HG03135 (cell line): Measurements from ENCODE around the gene PRDM16.

Source experiments
- ATAC-seq: cut with Tn5 transposase; IDR thresholded peaks from one replicate; pipeline ENCODE4 v1.9.1; 2021; ENCODE audit warnings: mild to moderate bottlenecking, moderate library complexity; ENCODE audit not compliant: unreplicated experiment

Gene PRDM16

GRCh38 chr1:3363023-3363422, 294.0 kb downstream of the PRDM16 start:
- no peak for ATAC-seq

GRCh38 chr1:3363756-3364155, 294.8 kb downstream of the PRDM16 start:
- no peak for ATAC-seq

DNA sequence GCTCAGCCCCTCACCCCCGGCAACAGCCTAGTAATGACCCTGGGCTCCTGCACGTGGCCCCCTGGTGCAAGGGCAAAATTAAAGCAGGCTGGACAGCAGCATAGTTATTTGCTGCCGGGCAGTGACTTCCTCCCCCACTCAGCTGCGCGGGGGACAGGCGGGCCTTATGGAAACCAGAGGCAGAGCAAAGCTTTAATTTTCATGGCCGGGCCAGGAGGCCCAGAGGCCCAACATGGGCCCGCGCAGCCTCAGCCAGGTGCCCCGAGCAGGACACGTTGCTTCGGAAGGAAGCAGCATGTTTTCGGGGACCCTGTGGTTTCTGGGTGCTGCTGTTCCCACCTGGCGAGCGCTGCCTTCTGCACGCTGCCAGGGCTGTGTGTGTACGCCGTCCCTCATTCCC, 295.5 kb downstream of the PRDM16 start:
- no peak for ATAC-seq

DNA sequence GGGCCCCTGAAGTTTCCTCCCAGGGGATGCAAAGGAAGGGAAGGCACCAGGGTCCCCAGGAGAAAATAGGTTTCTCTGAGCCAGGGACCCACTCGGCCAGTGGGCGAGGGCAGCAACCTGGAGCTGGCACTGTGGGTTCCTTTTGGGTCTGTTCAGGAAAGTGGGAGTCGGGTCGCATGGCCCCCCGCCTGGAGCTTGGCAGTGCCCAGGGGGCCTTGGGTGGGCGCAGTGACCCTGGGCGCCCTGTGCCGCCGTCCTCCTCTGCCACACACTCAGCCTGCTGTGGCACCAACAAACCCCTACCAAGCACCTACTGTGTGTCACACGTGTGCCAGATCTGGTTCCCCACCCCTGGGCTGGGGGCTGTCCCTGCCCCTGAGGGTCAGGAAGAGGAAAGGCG, 296.0 kb downstream of the PRDM16 start:
- no peak for ATAC-seq

DNA sequence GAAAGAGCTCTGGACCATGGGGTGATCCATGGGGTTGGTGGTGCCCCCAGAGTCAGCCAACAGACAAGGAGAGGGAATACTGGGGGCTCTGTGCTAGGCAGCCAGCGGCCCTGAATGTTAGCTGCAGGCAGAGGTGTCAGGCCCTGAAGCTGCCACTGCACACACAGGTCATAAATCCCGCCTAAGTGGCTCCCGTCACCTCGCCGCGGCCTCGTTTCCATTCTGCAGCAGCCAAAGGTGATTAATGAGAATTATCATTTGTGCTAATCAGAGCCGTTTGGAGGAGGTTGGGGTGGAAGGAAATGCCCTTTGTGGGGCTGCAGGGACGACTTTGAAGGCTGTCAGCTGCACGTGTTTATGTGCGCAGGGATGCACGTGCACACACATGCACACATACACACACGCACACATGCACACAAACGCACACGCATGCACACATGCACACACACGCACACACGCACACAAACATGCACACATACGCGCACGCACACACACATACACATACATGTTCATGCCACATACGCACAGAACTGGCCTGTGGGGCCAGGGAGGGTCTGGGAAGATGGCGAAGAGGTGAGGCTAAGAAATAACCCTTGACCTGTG, 296.6 kb downstream of the PRDM16 start:
- ATAC-seq, result no peak

- no peak for ATAC-seq
Measured at GRCh38 chr1:3366126-3367051, 297.4 kb downstream of the PRDM16 start.

DNA sequence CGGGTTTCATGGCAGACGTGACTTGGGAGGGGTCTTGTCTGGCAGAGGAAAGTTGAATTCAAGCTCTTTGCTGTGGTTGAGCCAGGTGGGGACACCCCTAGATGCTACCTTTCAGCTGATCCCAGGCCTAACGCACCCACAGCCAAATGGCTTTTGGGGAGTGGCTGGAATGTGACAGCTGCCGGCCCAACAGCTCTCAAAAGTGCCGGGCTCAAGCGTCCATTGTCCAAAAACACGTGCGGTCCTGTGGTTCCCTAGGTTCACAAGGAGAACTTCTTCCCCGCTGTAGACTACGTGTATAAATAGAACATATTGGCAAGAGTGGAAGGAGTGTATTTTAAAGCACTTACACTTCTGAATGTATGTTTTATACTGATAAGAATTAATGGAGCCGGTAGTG, 298.4 kb downstream of the PRDM16 start:
- ATAC-seq, result no peak

GRCh38 chr1:3368059-3368458, 299.1 kb downstream of the PRDM16 start:
- ATAC-seq, result no peak

GRCh38 chr1:3368711-3369445, 299.9 kb downstream of the PRDM16 start:
- no peak for ATAC-seq

DNA sequence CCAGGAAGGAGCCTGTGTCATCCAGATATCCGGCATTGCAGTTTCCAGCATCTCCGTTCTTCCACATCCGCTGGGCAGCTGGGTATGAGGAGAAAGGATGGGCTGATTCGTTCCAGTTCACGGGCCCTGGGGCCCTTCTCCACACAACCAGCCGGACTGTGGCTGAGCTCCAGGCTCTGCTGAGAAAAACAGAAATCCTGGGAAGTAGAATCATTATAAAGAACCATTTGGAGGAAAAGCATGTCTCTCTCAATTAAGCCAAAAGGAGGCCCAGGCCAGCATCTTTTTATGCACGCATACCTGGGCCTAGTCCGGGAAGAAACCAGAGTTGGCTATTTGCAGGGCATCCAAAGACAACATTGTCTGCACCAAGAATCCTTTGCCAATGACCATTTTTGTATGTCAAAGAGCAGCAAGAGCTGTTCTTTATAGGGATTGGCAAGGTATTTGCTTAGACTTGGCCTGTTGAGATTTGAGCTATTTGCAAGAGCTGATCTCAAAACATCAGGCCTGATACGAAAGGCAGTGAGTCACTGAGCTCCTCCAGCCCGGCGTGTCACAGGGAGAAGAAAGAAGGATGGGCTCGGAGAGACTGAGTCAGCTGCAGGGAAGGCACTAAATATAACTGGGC, 300.6 kb downstream of the PRDM16 start:
- no peak for ATAC-seq

DNA sequence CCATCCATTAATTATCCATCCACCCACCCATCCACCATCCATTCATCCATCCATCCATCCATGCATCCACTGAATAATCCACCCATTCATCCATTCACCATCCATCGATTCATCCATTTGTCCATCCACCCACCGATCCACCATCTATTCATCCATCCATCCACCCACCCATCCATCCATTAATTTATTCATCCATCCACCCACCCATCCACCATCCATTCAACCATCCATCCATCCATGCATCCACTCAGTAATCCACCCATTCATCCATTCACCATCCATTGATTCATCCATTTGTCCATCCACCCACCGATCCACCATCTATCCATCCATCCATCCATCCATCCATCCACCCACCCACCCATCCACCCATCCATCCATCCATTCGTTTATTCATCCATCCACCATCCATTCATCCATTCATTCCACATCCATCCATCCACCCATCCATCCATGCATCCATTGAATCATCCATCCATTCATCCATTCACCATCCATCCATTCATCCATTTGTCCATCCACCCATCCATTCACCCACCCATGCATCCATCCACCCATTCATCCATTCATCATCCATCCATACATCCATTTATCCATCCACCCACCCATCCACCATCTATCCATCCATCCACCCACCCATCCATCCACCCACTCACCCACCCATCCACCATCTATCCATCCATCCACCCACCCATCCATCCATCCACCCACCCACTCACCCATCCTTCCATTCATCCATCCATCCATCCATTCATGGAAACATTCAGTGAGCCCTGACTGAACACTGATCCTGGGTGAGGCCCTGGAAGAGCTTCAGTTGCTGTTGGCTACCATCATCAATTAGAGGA, 302.1 kb downstream of the PRDM16 start:
- ATAC-seq, result no peak

GRCh38 chr1:3372317-3372716, 303.3 kb downstream of the PRDM16 start:
- no peak for ATAC-seq

DNA sequence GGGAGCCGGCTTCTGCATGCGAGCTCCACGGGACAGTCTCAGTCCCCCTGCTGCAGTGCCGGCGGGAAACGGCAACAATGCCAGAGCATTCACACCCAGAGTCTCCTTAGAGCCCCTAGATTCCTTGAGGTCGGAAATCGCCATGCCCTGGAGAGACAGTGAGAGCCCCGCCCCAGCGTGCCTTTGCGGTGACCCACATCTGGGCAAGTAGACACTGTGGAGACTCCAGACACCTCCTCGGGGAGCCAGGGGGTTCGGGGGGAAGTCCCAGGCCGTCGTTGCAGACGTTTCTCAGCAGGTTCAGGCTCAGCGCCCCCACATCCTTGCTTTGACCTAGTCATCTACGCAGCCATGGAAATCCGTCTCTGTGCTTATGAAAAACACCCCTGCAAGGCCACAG, 304.2 kb downstream of the PRDM16 start:
- ATAC-seq, result no peak

DNA sequence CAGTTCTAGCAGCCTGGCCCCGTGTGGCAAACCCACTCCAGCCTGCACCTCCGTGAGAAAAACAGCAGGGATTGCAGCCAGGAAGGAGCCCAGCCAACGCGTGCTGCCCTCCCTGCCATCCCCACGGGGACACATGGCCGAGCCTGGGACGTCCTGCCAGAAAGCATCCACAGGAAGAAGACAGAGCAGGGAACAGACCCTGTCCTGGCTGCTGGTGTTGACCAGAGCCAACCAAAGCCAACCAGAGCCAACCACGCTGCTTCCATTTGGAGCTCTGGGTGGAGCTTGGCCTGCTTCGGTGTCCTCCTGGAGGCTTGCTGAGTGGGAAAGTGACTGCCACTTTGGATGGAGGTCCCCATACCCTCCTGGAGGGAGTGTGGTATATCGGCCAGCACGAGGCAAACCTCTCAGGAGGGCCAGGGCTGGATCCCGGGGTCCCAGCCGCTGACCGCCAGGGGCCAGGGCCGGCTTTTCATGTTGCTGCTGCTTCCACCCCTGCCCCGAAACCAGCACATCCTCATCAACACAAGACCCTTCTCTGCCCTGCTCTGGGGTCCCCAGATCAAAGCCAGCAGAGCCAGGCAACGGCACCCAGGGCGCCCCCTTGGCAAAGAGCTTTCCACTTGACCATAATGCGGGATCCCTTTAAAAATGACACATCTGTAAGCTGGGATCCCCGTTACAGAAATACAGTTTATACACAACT, 304.9 kb downstream of the PRDM16 start:
- ATAC-seq, result no peak

GRCh38 chr1:3375245-3375644, 306.2 kb downstream of the PRDM16 start:
- ATAC-seq, result no peak

DNA sequence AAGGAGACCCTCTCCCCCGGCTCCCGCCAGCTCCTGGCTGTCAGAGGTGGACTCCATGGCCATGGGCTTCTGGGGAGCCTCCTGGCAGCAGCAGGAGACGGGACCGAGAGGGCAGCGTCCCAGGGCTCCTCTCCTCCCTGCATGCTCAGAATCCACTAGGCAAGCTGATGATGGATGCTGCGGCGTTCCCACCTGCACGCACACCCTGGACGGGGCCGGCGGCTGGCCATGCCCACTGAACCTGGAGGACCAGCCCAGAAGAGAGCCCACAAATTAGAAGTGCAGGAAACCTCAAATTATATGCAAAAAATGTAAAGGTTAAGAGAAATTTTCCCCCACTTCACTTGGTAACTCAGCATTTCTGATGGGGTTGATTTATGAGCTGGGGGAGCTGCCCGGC, 308.2 kb downstream of the PRDM16 start:
- ATAC-seq, result no peak

- ATAC-seq, result no peak
Measured at GRCh38 chr1:3377604-3378279, 308.7 kb downstream of the PRDM16 start.

DNA sequence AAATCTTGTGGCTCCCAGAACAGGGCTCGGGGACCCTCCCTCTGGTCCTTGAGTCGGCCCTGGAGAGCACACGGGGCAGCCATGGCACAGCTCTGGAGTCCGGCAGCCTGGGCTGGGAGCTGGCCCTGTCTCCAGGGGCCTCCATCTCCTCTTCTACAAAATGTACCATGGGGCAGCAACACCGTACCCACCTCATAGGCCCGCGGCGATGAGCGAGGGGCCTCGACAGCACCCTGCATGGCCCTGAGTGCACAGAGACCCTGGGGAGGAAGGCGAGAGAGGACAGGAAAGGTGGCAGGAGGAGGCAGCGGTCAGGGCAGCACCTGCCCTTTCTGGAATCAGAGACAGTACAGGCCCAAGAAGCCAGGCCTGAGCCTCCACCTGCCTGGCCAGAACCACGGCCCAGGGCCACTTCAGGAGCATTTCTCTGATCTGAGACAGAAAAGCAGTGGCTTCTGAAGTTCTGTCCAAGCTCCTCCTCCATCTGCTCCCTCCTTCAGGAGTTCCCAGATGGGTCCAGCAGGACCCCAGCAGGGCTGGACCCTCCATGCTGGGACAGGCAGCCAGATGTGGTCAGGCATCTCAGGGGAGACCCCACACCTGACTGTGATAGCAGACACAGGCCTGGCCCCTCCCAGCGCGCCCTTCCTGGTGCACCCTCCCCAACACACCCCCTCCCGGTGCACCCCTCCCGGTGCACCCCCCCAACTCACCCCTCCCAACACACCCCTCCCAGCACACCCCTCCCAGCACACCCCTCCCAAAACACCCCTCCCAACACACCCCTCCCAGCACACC, 309.6 kb downstream of the PRDM16 start:
- no peak for ATAC-seq
